Measurements from ENCODE around the gene ACTR3. TPM values are rescaled to one million over a fixed set of nuclear protein-coding genes. Genes with fewer than 3 reads are reported as not detected.

The ACTR3 gene
- total and polyA plus RNA-seq, 2 of the 8 experiments (the other 6 are each of a cell fraction or from before 2014, with no cell fraction given), result 51.7 to 184 TPM

DNA sequence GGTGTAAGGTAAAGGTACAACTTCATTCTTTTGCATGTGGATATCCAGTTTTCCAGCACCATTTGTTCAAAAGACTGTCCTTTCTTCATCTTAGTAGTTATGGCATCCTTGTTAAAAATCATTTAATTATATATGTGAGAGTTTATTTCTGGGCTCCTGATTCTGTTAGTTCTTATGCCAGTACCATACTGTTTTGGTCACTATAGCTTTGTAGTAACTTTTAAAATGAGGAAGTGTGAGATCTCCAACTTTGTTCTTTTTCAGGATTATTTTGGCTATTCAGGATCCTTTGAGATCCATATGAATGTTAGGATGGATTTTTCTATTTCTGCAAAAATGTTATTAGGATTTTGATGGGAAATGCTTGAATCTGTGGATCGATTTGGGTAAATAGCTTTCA is 16.8 kb downstream of the ACTR3 start (continued):
- TF ChIP-seq EZH2 (IDR thresholded peaks at IDR 0.05; ENCODE audit: low read depth, low read length, severe bottlenecking), result no peak
- TF ChIP-seq BRCA1 (IDR thresholded peaks at IDR 0.05; ENCODE audit: low read depth, low read length), result no peak
- TF ChIP-seq POLR2AphosphoS5 (IDR thresholded peaks at IDR 0.05; ENCODE audit: low read depth, low read length), result no peak
- TF ChIP-seq CHD1 (IDR thresholded peaks at IDR 0.05; ENCODE audit: low read depth, low read length), result no peak
- no peak for TF ChIP-seq ASH2L (IDR thresholded peaks at IDR 0.05; ENCODE audit: low read length)
